Activated naive CD8-positive, alpha-beta T cell treated with anti-CD3 and anti-CD28 coated beads, Interleukin-2, amount 50 U/mL, for 24 hours (primary cell): Measurements from ENCODE around the gene SNAPC1.
A peak's percentile ranks its signal among the peaks of the same experiment; 100 is the strongest.

ENCODE experiments used
- ATAC-seq: fragments of 150-1000 bp; cut with Tn5 transposase; one replicate; pipeline ENCODE4 v1.10.0; 2021
- DNase-seq: peaks from one replicate; pipeline ENCODE4 v3.0.0; 2021
- H3K27ac Mint-ChIP-seq: one replicate; pipeline ENCODE4 v1.8.0; 2021; ENCODE audit warnings: mild to moderate bottlenecking, mixed read lengths
- H3K27me3 Mint-ChIP-seq: one replicate; pipeline ENCODE4 v1.8.0; 2021; ENCODE audit warnings: mixed read lengths
- H3K36me3 Mint-ChIP-seq: one replicate; pipeline ENCODE4 v1.8.0; 2021; ENCODE audit warnings: low read depth, mixed read lengths
- H3K4me1 Mint-ChIP-seq: one replicate; pipeline ENCODE4 v1.8.0; 2021; ENCODE audit warnings: mixed read lengths
- H3K4me3 Mint-ChIP-seq: one replicate; pipeline ENCODE4 v1.8.0; 2021; ENCODE audit warnings: mild to moderate bottlenecking, moderate library complexity, mixed read lengths
- H3K9me3 Mint-ChIP-seq: one replicate; pipeline ENCODE4 v1.8.0; 2021; ENCODE audit warnings: mixed read lengths

The SNAPC1 gene

DNA sequence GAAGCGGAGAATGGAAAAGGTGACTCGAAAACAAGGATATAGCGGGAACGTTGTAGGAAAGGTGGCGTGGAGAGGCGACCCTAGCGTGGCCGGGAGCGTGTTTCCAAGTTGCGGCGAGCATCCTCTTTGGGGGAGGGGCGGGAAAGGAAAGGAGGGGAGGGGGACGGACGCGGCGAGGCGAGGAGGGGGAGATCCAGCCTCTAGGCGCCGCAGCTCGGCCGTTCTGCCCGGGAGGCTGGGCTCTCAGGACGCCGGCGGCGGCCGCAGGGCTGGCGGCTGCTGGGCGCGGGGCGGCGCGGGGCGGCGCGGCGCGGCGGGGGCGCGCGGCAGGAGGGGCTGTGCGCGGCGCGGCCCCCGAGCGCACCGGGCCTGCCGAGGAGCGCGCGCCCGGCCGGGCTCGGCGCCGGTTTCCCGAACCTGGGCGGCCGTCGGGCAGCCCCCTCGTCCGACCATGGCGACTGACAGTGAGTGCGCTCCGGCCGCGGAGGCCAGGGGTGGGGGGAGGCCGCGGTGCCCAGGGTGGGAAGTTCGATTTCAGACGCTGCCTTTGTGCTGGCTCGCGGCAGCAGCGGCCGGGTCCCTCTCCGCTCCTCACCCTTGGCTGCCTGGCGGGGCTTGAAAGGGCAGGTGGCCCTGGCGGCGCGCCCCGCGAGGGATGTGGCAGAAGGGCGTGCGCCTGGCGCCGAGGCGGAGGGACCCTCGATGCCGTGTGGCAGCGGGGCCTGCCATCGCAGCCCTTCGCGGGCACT is 50.3 kb downstream of the SNAPC1 start, which contains the start of gene SYT16:
SYT16 (plus strand) TSS at position 357 of the 749 bp plus-strand sequence.
- peak within 1 kb of the TSS; percentile 73 for H3K4me3 Mint-ChIP-seq
- peak; percentile 46 for ATAC-seq
- no peaks in the 10 kb centered on the region for H3K36me3 Mint-ChIP-seq
- peak; percentile 16 for DNase-seq
- peaks cover 59% of the 10 kb centered on the region for H3K27me3 Mint-ChIP-seq
- H3K27ac Mint-ChIP-seq = no peak within 1 kb of the TSS
- no peaks in the 10 kb centered on the region for H3K9me3 Mint-ChIP-seq
- H3K4me1 Mint-ChIP-seq = peaks cover 9% of the 10 kb centered on the region

DNA sequence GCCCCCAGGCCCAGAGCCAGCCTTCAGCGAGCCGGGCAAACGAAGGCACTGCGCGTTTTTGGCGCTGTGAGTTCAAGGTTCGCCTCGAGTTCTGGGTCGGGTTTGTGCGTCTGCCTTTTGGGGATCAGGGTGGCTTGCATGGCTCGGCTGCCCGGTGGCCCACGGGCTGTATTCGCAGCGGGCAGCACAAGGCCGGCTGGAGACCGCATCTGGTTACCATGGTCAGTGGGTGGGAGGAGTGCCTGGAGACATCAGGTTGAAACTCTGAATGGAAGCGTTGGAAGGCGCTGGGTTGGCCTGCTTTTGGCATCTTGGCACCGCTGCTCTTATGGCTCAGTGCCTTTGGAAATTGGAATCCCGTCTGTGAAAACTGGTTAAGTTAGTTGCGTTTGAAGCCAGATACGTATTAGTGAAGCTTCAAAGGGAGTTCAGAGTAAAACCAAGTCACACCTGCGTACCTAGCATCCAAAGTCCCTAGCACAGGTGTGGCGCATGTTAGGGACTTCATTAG is 50.9 kb downstream of the SNAPC1 start:
- ATAC-seq = no peak
- Mint-ChIP-seq H3K27me3 (peaks cover 64% of the 10 kb centered on the region), H3K4me3 (peak overlapping the region; percentile 58), H3K4me1 (peaks cover 9% of the 10 kb centered on the region), H3K36me3 (no peaks in the 10 kb centered on the region), H3K9me3 (no peaks in the 10 kb centered on the region), H3K27ac (no peak overlapping the region)
- DNase-seq = no peak

DNA sequence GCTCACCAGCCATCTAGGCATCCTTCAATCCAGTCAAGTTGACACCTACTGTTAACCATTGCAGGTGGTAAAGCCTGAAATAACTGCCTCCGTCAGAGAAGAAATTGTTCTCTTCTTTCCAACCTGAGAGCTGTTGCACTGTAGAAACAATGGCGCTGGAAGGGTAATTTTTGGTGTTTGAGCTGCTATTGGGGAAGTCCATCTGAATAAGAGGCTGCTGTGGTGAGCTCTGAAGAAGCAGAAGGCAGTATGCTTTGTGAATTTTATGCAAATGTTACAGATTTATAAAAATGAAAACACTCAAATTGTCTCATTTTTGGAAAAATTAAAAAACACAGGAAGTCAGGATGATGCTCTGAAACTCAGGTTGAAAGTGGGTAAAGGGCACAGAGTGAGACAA is 60.2 kb downstream of the SNAPC1 start:
- Mint-ChIP-seq H3K27ac (no peak overlapping the region), H3K4me3 (no peak overlapping the region), H3K4me1 (peaks cover 8% of the 10 kb centered on the region), H3K27me3 (peaks cover 16% of the 10 kb centered on the region), H3K9me3 (no peaks in the 10 kb centered on the region), H3K36me3 (no peaks in the 10 kb centered on the region)
- DNase-seq (no peak), ATAC-seq (no peak)

DNA sequence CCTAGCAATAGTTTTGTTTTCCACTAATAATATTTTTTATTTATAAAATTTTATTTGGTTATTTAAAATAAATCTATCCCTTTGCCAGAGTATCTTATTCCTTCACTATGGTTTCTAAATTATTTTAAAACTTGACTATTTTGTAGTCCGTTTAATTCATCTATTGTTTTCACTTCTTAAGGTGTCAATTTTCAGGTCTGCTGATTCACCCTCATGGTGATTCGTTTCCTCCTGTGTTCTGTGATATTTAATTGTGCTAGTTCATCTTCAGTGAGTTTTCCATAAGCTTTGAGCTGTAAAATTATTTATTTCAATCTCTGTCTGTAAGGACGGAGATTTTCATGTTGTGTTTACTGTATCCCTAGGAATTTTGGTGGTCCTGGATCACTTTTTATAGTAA is 70.6 kb downstream of the SNAPC1 start:
- Mint-ChIP-seq H3K4me3 (no peak overlapping the region), H3K36me3 (no peaks in the 10 kb centered on the region), H3K9me3 (peaks cover 3% of the 10 kb centered on the region), H3K27ac (no peak overlapping the region), H3K27me3 (no peaks in the 10 kb centered on the region), H3K4me1 (peaks cover 11% of the 10 kb centered on the region)
- ATAC-seq = no peak
- no peak for DNase-seq

DNA sequence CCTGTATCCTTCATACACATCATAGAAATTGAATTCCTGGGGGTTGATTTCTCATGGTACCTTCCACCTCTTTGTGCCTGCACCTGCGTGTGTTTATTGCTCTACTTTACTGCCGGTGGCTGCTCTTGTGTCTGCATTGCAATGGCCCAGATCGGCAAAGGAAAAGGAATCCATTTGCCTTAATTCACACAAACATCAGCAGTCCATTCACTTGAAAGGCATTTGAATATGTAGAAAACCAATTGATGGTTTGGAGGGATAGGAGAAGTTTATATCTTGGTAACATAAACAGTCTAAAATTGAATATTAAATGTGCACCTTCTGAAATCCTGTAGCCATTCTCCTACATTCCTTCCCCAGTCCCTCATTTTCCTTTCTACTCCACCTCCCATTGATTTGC is 74.0 kb downstream of the SNAPC1 start:
- DNase-seq (no peak), ATAC-seq (no peak)
- Mint-ChIP-seq H3K36me3 (no peaks in the 10 kb centered on the region), H3K9me3 (peaks cover 3% of the 10 kb centered on the region), H3K4me3 (no peak overlapping the region), H3K27me3 (peaks cover 2% of the 10 kb centered on the region), H3K27ac (no peak overlapping the region), H3K4me1 (peaks cover 11% of the 10 kb centered on the region)

DNA sequence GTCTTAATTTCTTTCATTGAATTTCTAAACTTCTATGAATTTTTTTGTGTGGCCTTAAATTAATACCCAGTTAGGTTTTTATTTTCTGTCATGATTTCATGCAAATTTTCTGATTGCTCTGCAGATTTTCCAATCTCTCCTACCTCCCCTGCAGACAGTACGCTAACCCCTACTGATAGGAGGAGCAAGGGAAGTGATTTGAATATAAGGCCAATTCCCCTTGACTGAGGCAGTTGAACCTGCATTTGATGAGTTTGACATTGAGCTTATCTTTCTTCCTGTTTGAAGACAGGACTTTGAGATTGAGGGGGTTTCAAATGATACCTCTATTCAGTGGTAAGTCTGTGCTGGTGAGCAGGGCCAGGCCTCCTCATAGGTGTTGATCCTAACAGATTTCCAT is 74.6 kb downstream of the SNAPC1 start:
- H3K27ac Mint-ChIP-seq = no peak overlapping the region
- ATAC-seq = no peak
- no peaks in the 10 kb centered on the region for H3K36me3 Mint-ChIP-seq
- no peak overlapping the region for H3K4me3 Mint-ChIP-seq
- DNase-seq = no peak
- H3K4me1 Mint-ChIP-seq = peaks cover 9% of the 10 kb centered on the region
- H3K27me3 Mint-ChIP-seq = peaks cover 2% of the 10 kb centered on the region
- peaks cover 3% of the 10 kb centered on the region for H3K9me3 Mint-ChIP-seq

DNA sequence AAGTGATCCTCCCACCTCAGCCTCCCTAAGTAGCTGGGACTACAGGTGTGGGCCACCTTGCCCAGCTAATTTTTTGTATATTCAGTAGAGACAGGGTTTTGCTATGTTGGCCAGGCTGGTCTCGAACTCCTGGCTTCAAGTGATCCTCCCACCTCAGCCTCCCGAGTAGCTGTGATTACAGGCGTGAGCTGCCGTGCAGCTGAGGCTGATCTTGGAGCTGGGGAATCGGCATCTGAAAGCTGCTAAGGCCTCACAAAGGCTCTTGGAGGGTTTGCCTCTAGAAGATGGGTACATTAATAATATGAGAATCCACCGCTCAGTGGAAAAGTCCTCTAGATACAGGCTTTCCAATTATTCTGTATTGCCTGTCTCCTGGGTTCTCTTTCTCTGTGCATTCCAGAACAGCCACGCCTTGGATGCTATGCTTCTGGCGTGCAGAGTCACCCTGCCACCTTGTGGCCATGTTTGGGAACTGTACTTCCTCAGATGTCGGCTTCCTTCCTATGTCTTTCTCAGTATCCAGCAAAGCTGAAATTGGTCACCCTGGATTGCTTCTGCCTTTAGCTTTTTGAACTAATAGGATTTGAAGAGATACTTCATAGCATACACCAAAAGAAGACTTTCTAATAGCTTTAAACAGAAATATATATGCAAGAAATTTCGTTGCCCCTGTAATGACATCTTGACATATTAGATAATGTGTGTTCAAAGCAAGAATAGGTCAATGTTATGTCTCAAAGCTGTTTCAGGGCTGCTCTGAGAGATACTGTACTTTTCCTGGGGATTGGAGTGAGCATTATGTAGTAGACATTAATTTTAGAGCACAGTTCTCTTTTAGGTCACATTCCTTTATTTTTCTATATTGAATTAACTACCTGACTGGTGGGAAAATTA is 75.4 kb downstream of the SNAPC1 start:
- peaks cover 3% of the 10 kb centered on the region for H3K9me3 Mint-ChIP-seq
- H3K27me3 Mint-ChIP-seq = peaks cover 5% of the 10 kb centered on the region
- DNase-seq (peak; percentile 78), ATAC-seq (peak; percentile 94)
- peaks cover 9% of the 10 kb centered on the region for H3K4me1 Mint-ChIP-seq
- H3K27ac Mint-ChIP-seq = no peak overlapping the region
- no peak overlapping the region for H3K4me3 Mint-ChIP-seq
- H3K36me3 Mint-ChIP-seq = no peaks in the 10 kb centered on the region

DNA sequence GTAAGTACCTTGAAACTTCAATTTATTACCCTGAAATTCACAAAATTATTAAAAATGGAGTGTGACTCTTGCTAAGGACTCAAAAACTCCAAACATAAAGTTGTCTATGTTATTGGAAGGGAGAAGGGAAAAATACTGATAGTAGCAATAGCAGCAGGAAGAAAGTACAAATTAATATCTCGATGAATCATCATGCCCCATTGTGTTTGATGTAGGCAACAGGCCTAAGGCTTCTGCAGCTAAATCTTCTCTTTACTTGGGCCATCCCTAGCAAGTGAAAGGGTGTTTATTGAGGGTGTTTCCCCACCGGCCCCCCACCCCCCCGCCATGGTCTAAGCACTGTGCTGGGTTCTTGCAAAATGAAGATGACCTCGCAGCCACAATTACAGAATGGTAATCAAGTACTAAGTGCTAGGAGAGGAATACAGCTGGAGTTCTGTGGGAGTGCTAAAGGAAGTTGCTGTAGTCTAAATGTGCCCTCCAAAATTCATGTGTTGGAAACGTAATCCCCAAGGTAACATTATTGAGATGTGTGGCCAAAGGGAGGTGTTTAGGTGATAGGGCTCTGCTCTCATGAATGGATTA is 76.5 kb downstream of the SNAPC1 start:
- Mint-ChIP-seq H3K9me3 (no peaks in the 10 kb centered on the region), H3K27me3 (peaks cover 7% of the 10 kb centered on the region), H3K36me3 (no peaks in the 10 kb centered on the region), H3K4me3 (no peak overlapping the region), H3K27ac (no peak overlapping the region), H3K4me1 (peaks cover 2% of the 10 kb centered on the region)
- DNase-seq (no peak), ATAC-seq (no peak)

DNA sequence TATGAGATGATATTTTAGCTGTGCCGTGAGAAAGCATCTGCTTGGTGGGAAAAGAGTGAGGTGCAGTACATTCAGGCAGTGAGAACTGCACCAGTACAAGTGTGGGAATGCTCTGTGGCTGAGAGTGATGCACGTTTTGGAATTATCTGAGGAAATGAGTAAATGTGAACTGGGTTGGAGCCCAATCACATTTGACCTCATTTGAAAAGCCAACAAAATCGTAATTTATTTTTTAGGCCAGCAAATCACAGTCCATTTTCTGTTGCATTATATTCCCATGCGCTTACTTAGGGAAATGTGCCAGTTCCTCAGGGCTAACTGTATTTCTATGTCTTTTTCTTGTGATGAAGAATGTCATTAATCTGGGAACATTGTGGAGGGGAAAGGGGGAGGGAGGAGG is 77.3 kb downstream of the SNAPC1 start:
- ATAC-seq = no peak
- DNase-seq = no peak
- H3K27ac Mint-ChIP-seq = no peak overlapping the region
- H3K4me1 Mint-ChIP-seq = peaks cover 2% of the 10 kb centered on the region
- no peaks in the 10 kb centered on the region for H3K9me3 Mint-ChIP-seq
- H3K36me3 Mint-ChIP-seq = no peaks in the 10 kb centered on the region
- H3K27me3 Mint-ChIP-seq = peaks cover 12% of the 10 kb centered on the region
- no peak overlapping the region for H3K4me3 Mint-ChIP-seq

DNA sequence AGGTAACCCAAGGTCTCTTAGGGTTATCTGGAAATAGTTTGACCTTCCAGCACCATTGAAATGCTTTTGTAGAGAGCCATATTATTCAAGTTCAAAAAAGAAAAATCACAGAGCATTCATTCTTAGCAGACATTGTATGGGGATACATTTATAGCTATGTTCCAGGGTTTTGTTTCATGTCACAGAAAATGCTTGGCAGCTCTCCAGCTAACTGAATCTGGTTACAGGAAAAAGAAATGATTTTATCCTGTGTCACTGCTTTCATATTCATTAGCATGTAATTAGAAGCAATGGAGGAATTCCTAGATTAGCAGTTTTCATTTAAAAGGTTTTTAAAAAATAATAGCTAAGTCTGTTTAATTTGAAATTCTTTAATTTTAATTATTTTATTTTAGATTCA is 78.9 kb downstream of the SNAPC1 start:
- Mint-ChIP-seq H3K27ac (no peak overlapping the region), H3K36me3 (no peaks in the 10 kb centered on the region), H3K4me1 (peaks cover 2% of the 10 kb centered on the region), H3K9me3 (no peaks in the 10 kb centered on the region), H3K27me3 (peaks cover 15% of the 10 kb centered on the region), H3K4me3 (no peak overlapping the region)
- DNase-seq (no peak), ATAC-seq (no peak)
